CD4-positive, alpha-beta T cell treated with Interleukin-21 for 1 hour (primary cell): ENCODE results near the gene RNF115.
A peak's percentile ranks its signal among the peaks of the same experiment; 100 is the strongest.

Experiments used
- DNase-seq: peaks from one replicate; pipeline ENCODE4 v3.0.0-alpha.2; 2020

The RNF115 gene

GRCh38 chr1:145690587-145691558, 133.0 kb downstream of the RNF115 start:
- peak; percentile 67 for DNase-seq

GRCh38 chr1:145689922-145690321, 134.0 kb downstream of the RNF115 start:
- no peak for DNase-seq

GRCh38 chr1:145688924-145689323, 135.0 kb downstream of the RNF115 start:
- no peak for DNase-seq
